GM12874 (cell line): ENCODE results near the gene OSBPL5.

Source experiments
- CTCF ChIP-seq: IDR thresholded peaks from 2 replicates; pipeline ENCODE4 v1.5.1; 2011; ENCODE audit warnings: low read depth, mild to moderate bottlenecking, control low read depth, low read length, moderate library complexity; ENCODE audit not compliant: insufficient read depth

OSBPL5 gene

GRCh38 chr11:3163241-3163981, 1.7 kb downstream of the OSBPL5 start:
- no peak for TF ChIP-seq CTCF

- TF ChIP-seq CTCF: no peak
Measured at GRCh38 chr11:3162410-3163240, 2.5 kb downstream of the OSBPL5 start.

- no peak for TF ChIP-seq CTCF
Measured at GRCh38 chr11:3161720-3162409, 3.2 kb downstream of the OSBPL5 start.

- TF ChIP-seq CTCF: no peak
Measured at GRCh38 chr11:3161309-3161708, 3.8 kb downstream of the OSBPL5 start.

- no peak for TF ChIP-seq CTCF
Measured at GRCh38 chr11:3160252-3161031, 4.7 kb downstream of the OSBPL5 start.

- TF ChIP-seq CTCF: no peak
Measured at GRCh38 chr11:3159296-3160190, 5.6 kb downstream of the OSBPL5 start.
